ENCODE measurements around the gene GFI1.
"Not testable (repeated sequence)": the region's sequence is repeated elsewhere in the genome, so short reads cannot be mapped to it uniquely, and the experiment has no call there.

Gene GFI1

GRCh38 chr1:92464588-92465255 lies 22.0 kb downstream of the GFI1 start:
- DNase-seq = no peak

GRCh38 chr1:92461364-92462097 lies 25.2 kb downstream of the GFI1 start:
- no peak for DNase-seq

GRCh38 chr1:92459871-92460320 lies 26.8 kb downstream of the GFI1 start:
- no peak for DNase-seq

GRCh38 chr1:92458146-92458545 lies 28.6 kb downstream of the GFI1 start:
- DNase-seq = no peak

GRCh38 chr1:92447976-92448375 lies 38.7 kb downstream of the GFI1 start:
- no peak for DNase-seq

- DNase-seq = no peak
These were observed 39.6 kb downstream of the GFI1 start for GRCh38 chr1:92447033-92447681.

DNA sequence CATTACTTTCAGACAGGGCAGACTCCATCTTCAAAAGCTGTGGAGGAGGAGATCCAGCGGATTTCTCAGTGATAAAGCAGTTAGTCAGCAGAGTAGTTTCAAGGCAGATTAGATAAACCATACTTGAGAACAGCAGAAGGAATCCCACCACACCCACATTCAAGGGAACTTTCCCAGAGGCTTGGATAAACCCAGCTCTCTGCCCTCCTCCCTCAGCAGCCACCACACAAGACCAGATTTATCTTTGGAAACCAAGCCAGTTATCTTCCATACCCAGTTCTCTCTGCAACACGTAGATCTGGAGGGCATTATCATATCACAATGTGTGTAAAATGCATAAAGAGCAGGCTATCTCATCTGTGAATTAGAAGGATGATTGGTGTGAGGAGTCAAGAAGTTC lies 40.2 kb downstream of the GFI1 start:
- no peak for DNase-seq

GRCh38 chr1:92445865-92446264 lies 40.9 kb downstream of the GFI1 start:
- no peak for DNase-seq

DNA sequence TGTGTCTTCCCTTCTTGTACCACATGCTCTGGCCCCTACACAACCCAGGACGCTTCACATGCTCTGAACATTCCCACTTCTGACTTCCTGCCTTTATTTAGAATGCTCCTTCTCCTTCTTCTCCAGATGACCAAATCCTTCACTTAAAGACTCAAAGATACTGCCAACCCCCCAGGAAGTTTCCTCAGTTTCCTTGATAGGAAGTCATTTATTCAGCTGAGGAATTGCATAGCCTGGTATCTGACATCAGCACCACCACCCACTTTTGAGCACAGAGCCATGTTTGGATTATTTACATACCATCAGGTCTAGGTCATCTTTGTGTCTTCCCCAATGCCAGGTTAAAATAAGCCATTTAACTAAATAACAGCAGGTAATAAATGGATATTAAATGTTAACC lies 42.4 kb downstream of the GFI1 start:
- DNase-seq = no peak

DNA sequence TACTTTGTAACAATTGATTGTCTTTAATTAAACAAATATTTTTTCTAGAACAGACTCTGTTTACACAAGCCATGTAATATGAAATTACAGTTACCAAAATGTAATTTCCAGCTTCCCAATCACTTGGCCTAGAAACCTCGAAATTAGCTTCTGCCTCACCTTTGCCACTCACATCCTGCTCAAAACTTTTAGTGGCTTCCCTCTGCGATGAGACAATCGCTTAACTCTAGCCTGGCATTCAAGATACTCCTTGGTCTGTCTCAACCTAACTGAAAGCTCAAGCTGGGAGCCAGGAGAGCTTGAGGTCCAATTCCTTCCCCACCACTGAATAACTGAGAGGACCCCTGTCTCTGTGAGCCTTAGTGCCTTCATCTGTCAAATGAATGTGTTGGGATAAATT lies 42.8 kb downstream of the GFI1 start:
- DNase-seq = no peak

GRCh38 chr1:92442351-92442750 lies 44.4 kb downstream of the GFI1 start:
- no peak for DNase-seq

GRCh38 chr1:92441697-92442342 lies 44.9 kb downstream of the GFI1 start:
- DNase-seq = no peak

DNA sequence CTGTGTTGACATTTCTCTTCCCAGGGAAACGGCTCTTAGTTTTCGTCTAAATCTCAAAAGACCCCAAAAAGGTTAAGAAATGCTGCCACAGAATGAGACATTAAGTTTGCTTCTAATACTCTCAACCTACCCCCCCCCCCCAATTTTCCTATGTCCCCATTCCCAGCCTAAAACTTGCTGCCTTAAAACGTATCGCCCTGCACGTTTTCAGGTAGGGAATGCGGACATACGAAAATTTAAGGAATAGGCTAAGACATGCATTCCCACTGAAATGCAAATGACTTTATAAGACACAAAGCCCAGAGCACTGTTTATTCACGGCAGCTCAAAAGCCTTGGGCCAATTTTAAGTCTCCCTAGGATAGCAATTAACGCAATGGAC lies 45.4 kb downstream of the GFI1 start:
- DNase-seq = no peak

DNA sequence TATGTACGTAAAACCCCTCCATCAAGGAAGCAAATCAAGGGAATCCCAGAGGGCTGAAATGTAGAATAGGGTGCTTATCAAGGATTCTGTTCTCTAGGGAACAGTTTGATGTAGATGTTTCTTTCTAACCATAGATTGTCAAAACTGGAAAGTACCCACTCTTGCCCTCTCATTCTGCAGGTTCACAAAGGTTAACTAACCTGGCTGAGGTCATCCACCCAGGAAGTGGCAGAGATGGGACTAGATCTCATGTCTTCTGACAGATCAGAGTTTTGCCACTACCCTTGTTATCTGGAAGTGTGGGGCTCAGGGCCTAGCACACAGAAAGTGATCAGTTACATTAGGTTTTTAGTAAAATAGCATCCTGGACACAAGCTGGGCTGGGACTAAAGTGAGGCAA lies 47.4 kb downstream of the GFI1 start:
- no peak for DNase-seq

DNA sequence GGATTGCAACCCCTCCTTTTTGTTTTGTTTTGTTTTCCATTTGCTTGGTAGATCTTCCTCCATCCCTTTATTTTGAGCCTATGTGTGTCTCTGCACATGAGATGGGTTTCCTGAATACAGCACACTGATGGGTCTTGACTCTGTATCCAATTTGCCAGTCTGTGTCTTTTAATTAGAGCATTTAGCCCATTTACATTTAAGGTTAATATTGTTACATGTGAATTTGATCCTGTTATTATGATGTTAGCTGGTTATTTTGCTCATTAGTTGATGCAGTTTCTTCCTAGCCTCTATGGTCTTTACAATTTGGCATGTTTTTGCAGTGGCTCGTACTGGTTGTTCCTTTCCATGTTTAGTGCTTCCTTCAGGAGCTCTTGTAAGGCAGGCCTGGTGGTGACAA lies 52.2 kb downstream of the GFI1 start:
- not testable (repeated sequence) for DNase-seq

DNA sequence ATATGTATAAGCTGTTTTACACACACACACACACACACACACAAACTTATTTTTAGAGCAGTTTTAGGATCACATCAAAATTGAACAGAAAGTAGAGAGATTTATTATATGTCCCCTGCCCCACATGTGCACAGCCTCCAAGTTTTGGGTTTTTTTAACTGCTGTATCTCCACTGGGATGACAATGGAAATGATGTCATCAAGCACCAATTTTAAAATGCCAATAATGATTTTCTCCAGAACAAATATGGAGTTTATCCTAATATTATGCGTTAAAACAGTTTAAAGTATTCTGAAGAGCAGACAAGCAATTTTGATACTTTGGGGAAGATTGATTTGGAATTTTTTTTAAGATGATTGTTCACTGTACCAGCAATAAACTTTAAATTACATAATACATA lies 56.7 kb downstream of the GFI1 start:
- no peak for DNase-seq

- DNase-seq = no peak
These were observed 61.1 kb downstream of the GFI1 start for GRCh38 chr1:92425617-92426016.
